Testis (tissue), 3 donors: ENCODE measurements around the gene GET4. TPM values are rescaled to one million over a fixed set of nuclear protein-coding genes. Genes with fewer than 3 reads are reported as not detected.

Source experiments
- DNase-seq: peaks from one replicate; pipeline ENCODE4 v3.0.0-alpha.2; 2019
- H3K27ac ChIP-seq, 2 donors: fragments of 200-600 bp; sonication (generic); one replicate each; pipeline ENCODE4 v1.5.1; 2019
- H3K27me3 ChIP-seq: fragments of 200-600 bp; sonication (generic); one replicate; pipeline ENCODE4 v1.5.1; 2019
- H3K36me3 ChIP-seq: fragments of 200-600 bp; sonication (generic); one replicate; pipeline ENCODE4 v1.5.1; 2017; ENCODE audit warnings: low read depth; ENCODE audit errors: missing control alignments
- H3K4me1 ChIP-seq: fragments of 200-600 bp; sonication (generic); one replicate; pipeline ENCODE4 v1.5.1; 2019
- H3K4me3 ChIP-seq, 2 donors: fragments of 200-600 bp; sonication (generic); one replicate each; pipeline ENCODE4 v1.5.1; 2017 to 2019
- H3K9me3 ChIP-seq: fragments of 200-600 bp; sonication (generic); one replicate; pipeline ENCODE4 v1.5.1; 2017
- CTCF ChIP-seq, 3 experiments: fragments of 450-650 bp in 2 of 3; fragments of 200-600 bp in 1 of 3; sonication (generic) in 1 of 3; IDR thresholded peaks; one replicate each; pipeline ENCODE4 v1.5.1; 2016 to 2019; ENCODE audit warnings: antibody characterized with exemption in 3 of 3, mild to moderate bottlenecking in 2 of 3, moderate library complexity in 1 of 3
- POLR2A ChIP-seq: fragments of 450-650 bp; IDR thresholded peaks from one replicate; pipeline ENCODE4 v1.6.1; 2017; ENCODE audit warnings: antibody characterized with exemption, mild to moderate bottlenecking, moderate library complexity
- WGBS, 2 donors: methylation state at CpG; one replicate each; pipeline ENCODE4 v1.1.5; 2018; 5-methylcytosine and 5-hydroxymethylcytosine counted together
- intact Hi-C: fragments of 100-400 bp; cut with DNase I; formaldehyde crosslinking; loops from one replicate; pipeline ENCODE4 v1.15.1; 2023; ENCODE audit warnings: low total_unique reads
- polyA plus RNA-seq: library from polyadenylated mRNA; stranded (reverse); fragments of 350-450 nt; fragmentation: Illumina TruSeq; extraction: RNeasy Lipid Tissue Mini Kit (QIAGEN cat#74804); gene quantifications from one replicate; pipeline ENCODE4 v1.2.3, GENCODE V29; 2014; ENCODE audit warnings: low read depth, low replicate concordance; ENCODE audit not compliant: insufficient read depth
- total RNA-seq, 2 donors: library from RNA; depleted of rRNA; stranded (reverse); fragments of >200 nt; gene quantifications; one replicate each; pipeline ENCODE4 v1.2.3, GENCODE V29; 2016

Gene GET4
- total and polyA plus RNA-seq, 3 donors from 2014 or later = 89.0 to 141 (median 128) TPM

- Histone ChIP-seq H3K27me3 (no peaks in the 10 kb centered on the region), H3K36me3 (peaks cover 5% of the 10 kb centered on the region)
These were observed 18.6 kb downstream of the GET4 start for GRCh38 chr7:894927-895450.

GRCh38 chr7:895451-896052 lies 19.2 kb downstream of the GET4 start:
- no peak for DNase-seq
- no peaks in the 10 kb centered on the region for H3K9me3 ChIP-seq
- no peaks in the 10 kb centered on the region for H3K27me3 ChIP-seq
- H3K27ac ChIP-seq = no peak overlapping the region
- peaks cover 5% of the 10 kb centered on the region for H3K36me3 ChIP-seq
- WGBS, 2 donors = 96% methylated on average over 28 to 52 of the region's 52 CpGs
- H3K4me1 ChIP-seq = no peaks in the 10 kb centered on the region
- TF ChIP-seq CTCF (IDR thresholded peaks at IDR 0.05) = no peak
- TF ChIP-seq POLR2A = no peak
- no peak overlapping the region for H3K4me3 ChIP-seq
- intact Hi-C loops = no loop called here

More at GRCh38 chr7:894927-895450, 18.6 kb downstream of the GET4 start:
- intact Hi-C loops = no loop called here
- no peak overlapping the region for H3K27ac ChIP-seq
- no peak overlapping the region for H3K4me3 ChIP-seq
- DNase-seq = no peak
- H3K4me1 ChIP-seq = no peaks in the 10 kb centered on the region
- H3K9me3 ChIP-seq = no peaks in the 10 kb centered on the region
- TF ChIP-seq POLR2A (no peak), CTCF (IDR thresholded peaks at IDR 0.05) (no peak)
- 94 to 100% methylated on average over 3 to 21 of the region's 21 CpGs for WGBS, 2 donors

GRCh38 chr7:896346-897075 lies 20.2 kb downstream of the GET4 start:
- Histone ChIP-seq H3K4me1 (no peaks in the 10 kb centered on the region), H3K36me3 (peaks cover 5% of the 10 kb centered on the region), H3K4me3 (no peak overlapping the region), H3K27ac (no peak overlapping the region), H3K9me3 (no peaks in the 10 kb centered on the region), H3K27me3 (no peaks in the 10 kb centered on the region)
- TF ChIP-seq CTCF (IDR thresholded peaks at IDR 0.05) = no peak
- TF ChIP-seq POLR2A = no peak
- 96% methylated on average over 21 to 42 of the region's 42 CpGs for WGBS, 2 donors
- intact Hi-C loops = no loop called here
- DNase-seq = no peak

GRCh38 chr7:897086-897485 lies 20.7 kb downstream of the GET4 start:
- TF ChIP-seq CTCF (IDR thresholded peaks at IDR 0.05) (no peak), POLR2A (no peak)
- no peak overlapping the region for H3K4me3 ChIP-seq
- 80 to 90% methylated on average over 2 to 14 of the region's 14 CpGs for WGBS, 2 donors
- intact Hi-C loops = no loop called here
- peaks cover 5% of the 10 kb centered on the region for H3K36me3 ChIP-seq
- H3K27me3 ChIP-seq = no peaks in the 10 kb centered on the region
- H3K4me1 ChIP-seq = no peaks in the 10 kb centered on the region
- no peaks in the 10 kb centered on the region for H3K9me3 ChIP-seq
- H3K27ac ChIP-seq = no peak overlapping the region
- no peak for DNase-seq
